ENCODE data around the gene SIVA1.

DNA sequence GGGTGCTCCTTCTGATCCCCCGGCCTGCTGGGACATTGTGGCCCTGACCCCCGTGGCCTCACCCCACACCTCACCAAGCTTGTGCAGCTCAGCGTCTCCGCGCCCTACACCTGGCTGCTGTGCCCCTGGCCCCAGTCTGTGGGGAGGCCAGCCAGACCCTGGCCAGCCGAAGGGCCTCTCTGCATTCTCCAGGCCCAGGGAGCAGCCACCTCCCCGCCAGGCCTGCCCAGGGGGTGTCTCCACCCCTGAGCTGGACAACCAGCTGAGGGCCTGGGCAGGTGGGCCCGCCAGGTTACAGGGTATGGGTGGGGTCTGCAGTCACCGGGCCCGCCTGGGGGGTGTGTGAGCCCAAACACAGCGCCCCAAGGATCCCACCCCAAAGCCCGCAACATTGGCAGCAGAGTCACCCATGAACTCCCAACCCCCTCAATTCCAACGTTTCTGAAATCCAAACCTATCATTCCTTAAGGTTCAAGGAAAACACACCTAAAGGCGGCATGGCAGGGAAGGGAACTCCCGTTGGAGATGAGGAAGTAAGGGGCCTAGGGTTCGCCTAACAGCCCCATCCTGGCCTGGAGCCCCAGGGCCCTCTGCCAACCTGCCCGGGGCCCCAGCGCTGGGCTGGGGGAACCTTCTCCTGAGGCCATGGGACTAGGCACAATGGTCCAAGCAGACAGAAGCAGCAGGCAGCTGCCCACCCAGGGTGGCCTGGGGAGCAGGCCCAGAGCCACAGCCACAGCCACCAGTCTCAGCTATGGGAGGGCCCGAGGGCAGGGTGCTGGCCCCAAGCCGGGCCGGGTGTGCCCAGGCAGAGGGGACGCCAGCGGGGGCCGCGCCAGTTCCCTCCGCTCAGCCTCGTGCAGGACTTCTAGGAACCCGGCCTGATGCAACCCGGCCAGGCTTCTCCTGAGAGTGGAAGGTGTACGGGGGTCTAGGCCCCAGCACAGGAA, 34.1 kb downstream of the SIVA1 start:
- TF ChIP-seq, protein P1, sequence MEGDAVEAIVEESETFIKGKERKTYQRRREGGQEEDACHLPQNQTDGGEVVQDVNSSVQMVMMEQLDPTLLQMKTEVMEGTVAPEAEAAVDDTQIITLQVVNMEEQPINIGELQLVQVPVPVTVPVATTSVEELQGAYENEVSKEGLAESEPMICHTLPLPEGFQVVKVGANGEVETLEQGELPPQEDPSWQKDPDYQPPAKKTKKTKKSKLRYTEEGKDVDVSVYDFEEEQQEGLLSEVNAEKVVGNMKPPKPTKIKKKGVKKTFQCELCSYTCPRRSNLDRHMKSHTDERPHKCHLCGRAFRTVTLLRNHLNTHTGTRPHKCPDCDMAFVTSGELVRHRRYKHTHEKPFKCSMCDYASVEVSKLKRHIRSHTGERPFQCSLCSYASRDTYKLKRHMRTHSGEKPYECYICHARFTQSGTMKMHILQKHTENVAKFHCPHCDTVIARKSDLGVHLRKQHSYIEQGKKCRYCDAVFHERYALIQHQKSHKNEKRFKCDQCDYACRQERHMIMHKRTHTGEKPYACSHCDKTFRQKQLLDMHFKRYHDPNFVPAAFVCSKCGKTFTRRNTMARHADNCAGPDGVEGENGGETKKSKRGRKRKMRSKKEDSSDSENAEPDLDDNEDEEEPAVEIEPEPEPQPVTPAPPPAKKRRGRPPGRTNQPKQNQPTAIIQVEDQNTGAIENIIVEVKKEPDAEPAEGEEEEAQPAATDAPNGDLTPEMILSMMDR (IDR thresholded peaks at IDR 0.05): no peak
- TF ChIP-seq POLR2A (IDR thresholded peaks at IDR 0.05): no peak
- TF ChIP-seq EP300 (IDR thresholded peaks at IDR 0.05): no peak
